HepG2 (cell line): ENCODE results near the gene PPP4C. TPM values are rescaled to one million over a fixed set of nuclear protein-coding genes. Genes with fewer than 3 reads are reported as not detected.

Source experiments
- ATAC-seq: fragments of 200-7000 bp; cut with Tn5 transposase; 3 replicates; pipeline ENCODE4 v1.9.1; 2020; ENCODE audit warnings: mild to moderate bottlenecking, moderate library complexity
- BruUV-seq: library from RNA; stranded (reverse); fragments of 400-500 nt; replicated peaks from 2 replicates; lab custom pipeline; 2021; lab: Mats Ljungman, UMichigan
- CTCF ChIA-PET: fragments of 300-600 bp; formaldehyde crosslinking; extraction: SDS; loops from one replicate; lab custom pipeline; 2021; ENCODE audit warnings: low total read pairs, inconsistent platforms, low intra/inter-chr PET ratio; lab: Yijun Ruan, JAX
- POLR2A ChIA-PET: fragments of 350-600 bp; sonication (Branson Sonifier 250); formaldehyde crosslinking; loops from one replicate; lab custom pipeline; 2020; ENCODE audit warnings: antibody characterized with exemption, inconsistent platforms; lab: Yijun Ruan, JAX
- DNase-seq: peaks from one replicate; pipeline ENCODE4 v3.0.0-alpha.2; 2015; ENCODE audit warnings: low spot score
- FAIRE-seq: peaks from 3 replicates; lab custom pipeline; 2011; peaks lifted over from hg19 to GRCh38; lab: Jason Lieb, UNC
- H2AFZ ChIP-seq: one replicate; pipeline ENCODE4 v1.6.1; 2011; ENCODE audit warnings: low read length, inconsistent platforms
- H3K27ac ChIP-seq: fragments of 300-600 bp; 3 replicates; pipeline ENCODE4 v1.8.0; 2011; ENCODE audit warnings: mixed run types, mild to moderate bottlenecking, mixed read lengths, low read length, inconsistent platforms; ENCODE audit not compliant: insufficient read depth; ENCODE audit errors: extremely low read length
- H3K27me3 ChIP-seq, 2 experiments: fragments of 200-600 bp in 1 of 2; 2 replicates in 1 of 2; 3 replicates in 1 of 2; pipeline versions ENCODE4 v1.6.0 to v1.8.0; 2011; ENCODE audit warnings: low read length in 2 of 2, mild to moderate bottlenecking in 2 of 2, moderate library complexity in 2 of 2, inconsistent platforms in 1 of 2; ENCODE audit not compliant: insufficient read depth in 2 of 2, control insufficient read depth in 1 of 2
- H3K36me3 ChIP-seq, 2 experiments: fragments of 200-600 bp in 1 of 2; replicated peaks in 1 of 2; 2 replicates in 1 of 2; 3 replicates in 1 of 2; pipeline versions ENCODE4 v1.5.1 to v1.8.0; 2011; ENCODE audit warnings: low read length in 2 of 2, inconsistent platforms in 1 of 2; ENCODE audit not compliant: insufficient read depth in 2 of 2, control insufficient read depth in 1 of 2
- H3K4me1 ChIP-seq: 2 replicates; pipeline ENCODE4 v1.5.1; 2012; ENCODE audit warnings: low read length, inconsistent platforms; ENCODE audit not compliant: insufficient read depth
- H3K4me2 ChIP-seq: 2 replicates; pipeline ENCODE4 v1.6.0; 2011; ENCODE audit warnings: low read depth, low read length, inconsistent platforms
- H3K4me3 ChIP-seq, 3 experiments: fragments of 200-600 bp in 1 of 3; sonication (generic), shearing (Covaris generic) in 1 of 3; replicated peaks in 1 of 3; 2 replicates each; pipeline ENCODE4 v1.5.1; 2011 to 2016; ENCODE audit warnings: low read length in 3 of 3, inconsistent platforms in 2 of 3, low read depth in 2 of 3, mild to moderate bottlenecking in 2 of 3, control low read depth in 1 of 3, mixed read lengths in 1 of 3; ENCODE audit not compliant: insufficient read depth in 1 of 3
- H3K79me2 ChIP-seq: one replicate; pipeline ENCODE4 v1.6.1; 2011; ENCODE audit warnings: low read length, inconsistent platforms; ENCODE audit not compliant: insufficient read depth
- H3K9ac ChIP-seq: 2 replicates; pipeline ENCODE4 v1.6.0; 2011; ENCODE audit warnings: mild to moderate bottlenecking, low read depth, low read length, inconsistent platforms; ENCODE audit not compliant: insufficient read depth
- H3K9me3 ChIP-seq: 2 replicates; pipeline ENCODE4 v1.5.1; 2012; ENCODE audit warnings: mild to moderate bottlenecking, low read length
- H4K20me1 ChIP-seq: 2 replicates; pipeline ENCODE4 v1.6.0; 2011; ENCODE audit warnings: inconsistent platforms, mild to moderate bottlenecking, low read length, moderate library complexity; ENCODE audit not compliant: insufficient read depth
- KAT7 ChIP-seq: IDR thresholded peaks from 2 replicates; pipeline ENCODE4 v1.6.1; 2018; ENCODE audit warnings: borderline replicate concordance, missing compliant biosample characterization
- MED8 ChIP-seq: sonication (generic); formaldehyde crosslinking; IDR thresholded peaks from 2 replicates; pipeline ENCODE4 v1.8.1; 2023; ENCODE audit warnings: mild to moderate bottlenecking, missing genetic modification reagents; ENCODE audit not compliant: insufficient replicate concordance
- MTF1 ChIP-seq: sonication (generic); formaldehyde crosslinking; IDR thresholded peaks from 2 replicates; pipeline ENCODE4 v1.5.0; 2020; ENCODE audit warnings: missing genetic modification reagents
- MZF1 ChIP-seq: sonication (generic); formaldehyde crosslinking; IDR thresholded peaks from 2 replicates; pipeline ENCODE4 v1.8.1; 2023; ENCODE audit warnings: mild to moderate bottlenecking, missing genetic modification reagents, borderline replicate concordance
- NR2C2 ChIP-seq: sonication (generic); formaldehyde crosslinking; IDR thresholded peaks from 2 replicates; pipeline ENCODE4 v1.4.0; 2020; ENCODE audit warnings: missing genetic modification reagents, mild to moderate bottlenecking, moderate library complexity, borderline replicate concordance
- PCBP2 ChIP-seq: fragments of 200-400 bp; formaldehyde crosslinking; optimal IDR thresholded peaks from 2 replicates; pipeline ENCODE3; 2018; ENCODE audit warnings: low read length, low read depth; ENCODE audit not compliant: poor library complexity, severe bottlenecking
- RBFOX2 ChIP-seq: fragments of 200-400 bp; formaldehyde crosslinking; IDR thresholded peaks from 2 replicates; pipeline ENCODE4 v1.6.1; 2017; ENCODE audit warnings: low read depth, mild to moderate bottlenecking, low read length
- TP53 ChIP-seq: sonication (generic); formaldehyde crosslinking; conservative IDR thresholded peaks from 2 replicates; pipeline ENCODE4 v1.4.0; 2020; ENCODE audit warnings: missing genetic modification reagents
- TRIM24 ChIP-seq: sonication (generic); formaldehyde crosslinking; IDR thresholded peaks from 2 replicates; pipeline ENCODE4 v1.8.0; 2022; ENCODE audit warnings: mild to moderate bottlenecking, missing genetic modification reagents
- ZNF350 ChIP-seq: sonication (generic); formaldehyde crosslinking; IDR thresholded peaks from 2 replicates; pipeline ENCODE4 v1.4.0; 2020; ENCODE audit warnings: mild to moderate bottlenecking, low read depth, missing genetic modification reagents, borderline replicate concordance
- ZNF354B ChIP-seq: sonication (generic); formaldehyde crosslinking; IDR thresholded peaks from 2 replicates; pipeline ENCODE4 v1.8.0; 2022; ENCODE audit warnings: mild to moderate bottlenecking, missing genetic modification reagents
- ZNF451 ChIP-seq: sonication (generic); formaldehyde crosslinking; IDR thresholded peaks from 2 replicates; pipeline ENCODE4 v1.5.0; 2020; ENCODE audit warnings: mild to moderate bottlenecking, missing genetic modification reagents
- ZNF512B ChIP-seq: sonication (generic); formaldehyde crosslinking; IDR thresholded peaks from 2 replicates; pipeline ENCODE4 v1.5.1; 2020; ENCODE audit warnings: missing genetic modification reagents, mild to moderate bottlenecking, borderline replicate concordance
- ZNF768 ChIP-seq: sonication (generic); formaldehyde crosslinking; IDR thresholded peaks from 2 replicates; pipeline ENCODE4 v1.4.0; 2020; ENCODE audit warnings: missing genetic modification reagents
- WGBS: methylation state at CpG from one replicate; pipeline ENCODE4 v1.1.6; 2017; ENCODE audit warnings: low lambda C conversion rate; 5-methylcytosine and 5-hydroxymethylcytosine counted together
- in situ Hi-C: cut with HindIII; loops from 2 replicates; pipeline ENCODE4 v1.10.0; 2017; ENCODE audit warnings: low pct_unique_long_range_greater_than_20kb; ENCODE audit not compliant: extremely low pct_ligation_motif_present
- intact Hi-C: fragments of 100-400 bp; cut with micrococcal nuclease; formaldehyde crosslinking; loops from one replicate; pipeline ENCODE4 v1.10.0; 2022; ENCODE audit not compliant: unreplicated experiment
- polyA plus RNA-seq, 8 experiments: library from polyadenylated mRNA; depleted of rRNA in 3 of 8; stranded (reverse) in 7 of 8; unstranded in 1 of 8; fragments of >200 nt; fragmentation: Illumina TruSeq in 4 of 8; extraction: Trizol in 4 of 8; gene quantifications; 2 replicates each; pipeline versions ENCODE4 v1.2.1 to v1.2.3, GENCODE V29; 2011 to 2016; ENCODE audit warnings: low read depth in 4 of 8, missing spikeins in 1 of 8, mixed read lengths in 1 of 8; ENCODE audit not compliant: insufficient read depth in 1 of 8
- total RNA-seq, 5 experiments: library from RNA; depleted of rRNA; stranded (reverse); fragments of >200 nt; fragmentation: Illumina TruSeq; extraction: Trizol; gene quantifications; 2 replicates each; pipeline ENCODE4 v1.2.3, GENCODE V29; 2016; ENCODE audit warnings: low read depth in 1 of 5

Gene PPP4C
- total and polyA plus RNA-seq, 2 of the 13 experiments (the other 11 are each of a cell fraction or from before 2014, with no cell fraction given), result 176 to 220 TPM

GRCh38 chr16:30116291-30117207, 40.8 kb downstream of the PPP4C start:
- H3K27ac ChIP-seq, result no peak overlapping the region
- H2AFZ ChIP-seq, result no peak overlapping the region
- ATAC-seq (no peak), DNase-seq (no peak), FAIRE-seq (no peak)
- no peaks in the 10 kb centered on the region for H3K9me3 ChIP-seq
- H4K20me1 ChIP-seq, result no peaks in the 10 kb centered on the region
- no peak overlapping the region for H3K4me2 ChIP-seq
- no peaks in the 10 kb centered on the region for H3K27me3 ChIP-seq
- in situ Hi-C loops, result no loop called here
- CTCF ChIA-PET, result no interaction called here
- POLR2A ChIA-PET, result no interaction called here
- peaks cover 9 to 20% of the 10 kb centered on the region in 2 experiments for H3K36me3 ChIP-seq
- BruUV-seq, result no TSS peak
- H3K4me1 ChIP-seq, result peaks cover 36% of the 10 kb centered on the region
- TF ChIP-seq MTF1 (no peak), PCBP2 (no peak), TP53 (CRISPR knock-in tag) (no peak), TRIM24 (CRISPR knock-in tag) (no peak), ZNF768 (CRISPR knock-in tag) (no peak), NR2C2 (CRISPR knock-in tag) (0 out of 2 replicates have a peak, but pooled peaks have one; percentile 26)
- intact Hi-C loops, result no loop called here
- no peak overlapping the region for H3K4me3 ChIP-seq
- WGBS, result 89% methylated on average over 15 of the region's 16 CpGs
- no peak overlapping the region for H3K9ac ChIP-seq
- H3K79me2 ChIP-seq, result no peaks in the 10 kb centered on the region

- peaks cover 9 to 20% of the 10 kb centered on the region in 2 experiments for H3K36me3 ChIP-seq
- no peaks in the 10 kb centered on the region for H3K79me2 ChIP-seq
- H3K27me3 ChIP-seq, result no peaks in the 10 kb centered on the region
- intact Hi-C loops (no loop called here), in situ Hi-C loops (no loop called here)
- no peak overlapping the region for H3K27ac ChIP-seq
- no peak overlapping the region for H3K4me3 ChIP-seq
- BruUV-seq, result no TSS peak
- ChIA-PET POLR2A (no interaction called here), CTCF (no interaction called here)
- ATAC-seq (no peak), DNase-seq (no peak), FAIRE-seq (no peak)
- H3K4me1 ChIP-seq, result peaks cover 33% of the 10 kb centered on the region
- no peaks in the 10 kb centered on the region for H3K9me3 ChIP-seq
- no peak overlapping the region for H3K9ac ChIP-seq
- H2AFZ ChIP-seq, result no peak overlapping the region
- no peaks in the 10 kb centered on the region for H4K20me1 ChIP-seq
- no peak overlapping the region for H3K4me2 ChIP-seq
- WGBS, result 98% methylated on average over 9 of the region's 10 CpGs
- TF ChIP-seq ZNF451 (CRISPR knock-in tag) (no peak), MED8 (CRISPR knock-in tag) (no peak), ZNF350 (CRISPR knock-in tag) (no peak), MZF1 (CRISPR knock-in tag) (no peak), KAT7 (CRISPR knock-in tag) (no peak), ZNF512B (CRISPR knock-in tag) (no peak), ZNF354B (CRISPR knock-in tag) (no peak), RBFOX2 (no peak)
Observed at GRCh38 chr16:30117768-30118167, 42.0 kb downstream of the PPP4C start.
